HepG2 (cell line): ENCODE results near the gene DDAH2. TPM values are rescaled to one million over a fixed set of nuclear protein-coding genes. Genes with fewer than 3 reads are reported as not detected.
A peak's percentile ranks its signal among the peaks of the same experiment; 100 is the strongest.

Experiments
- BRD4 ChIP-seq: sonication (generic); formaldehyde crosslinking; IDR thresholded peaks from 2 replicates; pipeline ENCODE4 v1.4.0; 2020; ENCODE audit warnings: missing genetic modification reagents
- ERF ChIP-seq: IDR thresholded peaks from 2 replicates; pipeline ENCODE4 v1.6.1; 2018; ENCODE audit warnings: missing biosample characterization, missing genetic modification reagents
- HNRNPK ChIP-seq: fragments of 200-400 bp; formaldehyde crosslinking; IDR thresholded peaks from 2 replicates; pipeline ENCODE4 v1.6.1; 2018; ENCODE audit warnings: low read length, low read depth, moderate library complexity, mild to moderate bottlenecking; ENCODE audit not compliant: poor library complexity, severe bottlenecking
- MIXL1 ChIP-seq: IDR thresholded peaks from 2 replicates; pipeline ENCODE4 v1.6.1; 2016
- NBN ChIP-seq: fragments of 450-650 bp; conservative IDR thresholded peaks from 2 replicates; pipeline ENCODE4 v1.6.1; 2017
- NFKBIZ ChIP-seq: IDR thresholded peaks from 2 replicates; pipeline ENCODE4 v1.6.1; 2018; ENCODE audit warnings: missing genetic modification reagents, missing compliant biosample characterization
- NKX3-1 ChIP-seq: sonication (generic); formaldehyde crosslinking; IDR thresholded peaks from 2 replicates; pipeline ENCODE4 v1.5.0; 2020; ENCODE audit warnings: missing genetic modification reagents
- NR1H2 ChIP-seq: sonication (generic); formaldehyde crosslinking; IDR thresholded peaks from 2 replicates; pipeline ENCODE4 v1.8.1; 2022; ENCODE audit warnings: low read depth, missing genetic modification reagents, borderline replicate concordance
- ONECUT2 ChIP-seq: sonication (generic); formaldehyde crosslinking; IDR thresholded peaks from 2 replicates; pipeline ENCODE4 v1.4.0; 2020; ENCODE audit warnings: missing genetic modification reagents
- POLR2AphosphoS2 ChIP-seq: IDR thresholded peaks from 2 replicates; pipeline ENCODE4 v1.6.1; 2011; ENCODE audit warnings: low read depth, low read length, improper control_type of control experiment
- REL ChIP-seq: sonication (generic); formaldehyde crosslinking; conservative IDR thresholded peaks from 2 replicates; pipeline ENCODE4 v1.8.0; 2022; ENCODE audit warnings: mild to moderate bottlenecking, missing genetic modification reagents, moderate library complexity
- SALL1 ChIP-seq: sonication (generic); formaldehyde crosslinking; IDR thresholded peaks from 2 replicates; pipeline ENCODE4 v1.8.0; 2022; ENCODE audit warnings: mild to moderate bottlenecking, missing genetic modification reagents
- SATB2 ChIP-seq: sonication (generic); formaldehyde crosslinking; IDR thresholded peaks from 2 replicates; pipeline ENCODE4 v1.5.0; 2020; ENCODE audit warnings: missing genetic modification reagents
- SIN3A ChIP-seq: IDR thresholded peaks from 2 replicates; pipeline ENCODE4 v1.6.1; 2011; ENCODE audit warnings: low read depth, mild to moderate bottlenecking, control low read depth, low read length, borderline replicate concordance
- SYNCRIP ChIP-seq: fragments of 200-400 bp; formaldehyde crosslinking; IDR thresholded peaks from 2 replicates; pipeline ENCODE4 v1.6.1; 2018; ENCODE audit warnings: mild to moderate bottlenecking, low read depth, low read length; ENCODE audit not compliant: insufficient read depth
- TOPORS ChIP-seq: sonication (generic); formaldehyde crosslinking; IDR thresholded peaks from 2 replicates; pipeline ENCODE4 v1.8.0; 2023; ENCODE audit warnings: mild to moderate bottlenecking, missing genetic modification reagents
- ZBTB20 ChIP-seq: sonication (generic); formaldehyde crosslinking; IDR thresholded peaks from 2 replicates; pipeline ENCODE4 v1.8.1; 2023; ENCODE audit warnings: missing genetic modification reagents, low read depth, mild to moderate bottlenecking, borderline replicate concordance
- ZBTB3 ChIP-seq: sonication (generic); formaldehyde crosslinking; IDR thresholded peaks from 2 replicates; pipeline ENCODE4 v1.4.0; 2020; ENCODE audit warnings: low read depth, mild to moderate bottlenecking, moderate library complexity, missing genetic modification reagents, borderline replicate concordance
- ZFYVE20 ChIP-seq: sonication (generic); formaldehyde crosslinking; IDR thresholded peaks from 2 replicates; pipeline ENCODE4 v1.8.0; 2023; ENCODE audit warnings: low read depth, mild to moderate bottlenecking, moderate library complexity, missing genetic modification reagents, borderline replicate concordance
- ZNF296 ChIP-seq: sonication (generic); formaldehyde crosslinking; conservative IDR thresholded peaks from 2 replicates; pipeline ENCODE4 v1.5.0; 2020; ENCODE audit warnings: mild to moderate bottlenecking, missing genetic modification reagents
- ZNF3 ChIP-seq: IDR thresholded peaks from 2 replicates; pipeline ENCODE4 v1.7.0; 2017; ENCODE audit warnings: inconsistent platforms
- ZNF441 ChIP-seq: sonication (generic); formaldehyde crosslinking; IDR thresholded peaks from 2 replicates; pipeline ENCODE4 v1.7.0; 2021; ENCODE audit warnings: missing genetic modification reagents, borderline replicate concordance
- polyA plus RNA-seq, 8 experiments: library from polyadenylated mRNA; depleted of rRNA in 3 of 8; stranded (reverse) in 7 of 8; unstranded in 1 of 8; fragments of >200 nt; fragmentation: Illumina TruSeq in 4 of 8; extraction: Trizol in 4 of 8; gene quantifications; 2 replicates each; pipeline versions ENCODE4 v1.2.1 to v1.2.3, GENCODE V29; 2011 to 2016; ENCODE audit warnings: low read depth in 4 of 8, missing spikeins in 1 of 8, mixed read lengths in 1 of 8; ENCODE audit not compliant: insufficient read depth in 1 of 8
- total RNA-seq, 5 experiments: library from RNA; depleted of rRNA; stranded (reverse); fragments of >200 nt; fragmentation: Illumina TruSeq; extraction: Trizol; gene quantifications; 2 replicates each; pipeline ENCODE4 v1.2.3, GENCODE V29; 2016; ENCODE audit warnings: low read depth in 1 of 5
- TF ChIP-seq, protein P1 (sequence below): sonication (generic); formaldehyde crosslinking; IDR thresholded peaks from 2 replicates; pipeline ENCODE4 v1.5.0; 2020; ENCODE audit warnings: missing genetic modification reagents
- TF ChIP-seq, protein P2 (sequence below): sonication (generic); formaldehyde crosslinking; IDR thresholded peaks from 2 replicates; pipeline ENCODE4 v1.5.0; 2020; ENCODE audit warnings: missing genetic modification reagents
- TF ChIP-seq, protein P3 (sequence below): sonication (generic); formaldehyde crosslinking; IDR thresholded peaks from 2 replicates; pipeline ENCODE4 v1.4.0; 2020; ENCODE audit warnings: missing genetic modification reagents
- TF ChIP-seq, protein P4 (sequence below): sonication (generic); formaldehyde crosslinking; IDR thresholded peaks from 2 replicates; pipeline ENCODE4 v1.5.0; 2020; ENCODE audit warnings: mild to moderate bottlenecking, missing genetic modification reagents

Gene DDAH2
- total and polyA plus RNA-seq, 2 of the 13 experiments (the other 11 are each of a cell fraction or from before 2014, with no cell fraction given), result 16.4 to 21.1 TPM

DNA sequence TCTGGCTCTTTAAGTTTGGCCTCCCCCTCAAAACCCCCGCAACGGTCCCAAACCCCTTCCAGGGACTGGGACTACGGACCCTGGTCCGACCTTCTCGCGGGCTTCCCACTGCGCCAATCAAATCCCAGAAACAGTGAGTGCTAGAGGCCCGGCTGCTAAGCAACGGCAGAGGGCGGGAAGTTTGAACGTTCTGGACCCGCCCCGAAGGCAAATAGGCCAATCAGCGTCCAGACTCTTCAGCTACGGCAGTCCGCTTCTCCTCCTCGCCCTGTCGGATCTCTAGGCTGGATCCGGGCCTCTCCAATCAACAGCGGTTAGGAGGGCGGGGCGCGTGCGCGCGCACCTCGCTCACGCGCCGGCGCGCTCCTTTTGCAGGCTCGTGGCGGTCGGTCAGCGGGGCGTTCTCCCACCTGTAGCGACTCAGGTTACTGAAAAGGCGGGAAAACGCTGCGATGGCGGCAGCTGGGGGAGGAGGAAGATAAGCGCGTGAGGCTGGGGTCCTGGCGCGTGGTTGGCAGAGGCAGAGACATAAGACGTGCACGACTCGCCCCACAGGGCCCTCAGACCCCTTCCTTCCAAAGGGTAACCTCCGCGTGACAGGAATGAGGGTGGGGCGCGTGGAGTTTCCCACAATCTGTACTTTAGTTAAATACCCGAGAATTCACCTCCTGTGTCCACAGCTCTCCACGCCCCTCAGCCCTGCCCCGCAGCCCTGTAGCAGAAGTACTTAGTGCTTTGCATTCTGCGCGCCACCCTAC lies 10.7 kb upstream of the DDAH2 start, which contains the start of gene MSH5 (continued):
- TF ChIP-seq TOPORS (CRISPR knock-in tag) (peak; percentile 99), ZFYVE20 (CRISPR knock-in tag) (peak; percentile 95), ERF (peak; percentile 91), BRD4 (CRISPR knock-in tag) (peak; percentile 98), ZBTB20 (CRISPR knock-in tag) (0 out of 2 replicates have a peak, but pooled peaks have one; percentile 57), ZNF3 (CRISPR knock-in tag) (no peak), ONECUT2 (CRISPR knock-in tag) (peak; percentile 57), ZNF441 (peak; percentile 94), SYNCRIP (no peak), SALL1 (CRISPR knock-in tag) (peak; percentile 97), SIN3A (peak; percentile 92; the same call in 1 of the 2 replicates), MIXL1 (CRISPR knock-in tag) (no peak; the same call in none of the 2 replicates), REL (CRISPR knock-in tag) (peak; percentile 100), NR1H2 (CRISPR knock-in tag) (0 out of 2 replicates have a peak, but pooled peaks have one; percentile 94), POLR2AphosphoS2 (no peak), NKX3-1 (CRISPR knock-in tag) (peak; percentile 94), ZBTB3 (CRISPR knock-in tag) (peak; percentile 82; the same call in 1 of the 2 replicates), NFKBIZ (CRISPR knock-in tag) (no peak), ZNF296 (CRISPR knock-in tag) (peak; percentile 95), HNRNPK (no peak), NBN (no peak), SATB2 (CRISPR knock-in tag) (peak; percentile 80; the same call in 1 of the 2 replicates)
- TF ChIP-seq, protein P1, sequence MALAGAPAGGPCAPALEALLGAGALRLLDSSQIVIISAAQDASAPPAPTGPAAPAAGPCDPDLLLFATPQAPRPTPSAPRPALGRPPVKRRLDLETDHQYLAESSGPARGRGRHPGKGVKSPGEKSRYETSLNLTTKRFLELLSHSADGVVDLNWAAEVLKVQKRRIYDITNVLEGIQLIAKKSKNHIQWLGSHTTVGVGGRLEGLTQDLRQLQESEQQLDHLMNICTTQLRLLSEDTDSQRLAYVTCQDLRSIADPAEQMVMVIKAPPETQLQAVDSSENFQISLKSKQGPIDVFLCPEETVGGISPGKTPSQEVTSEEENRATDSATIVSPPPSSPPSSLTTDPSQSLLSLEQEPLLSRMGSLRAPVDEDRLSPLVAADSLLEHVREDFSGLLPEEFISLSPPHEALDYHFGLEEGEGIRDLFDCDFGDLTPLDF (CRISPR knock-in tag), result peak; percentile 100
- TF ChIP-seq, protein P2, sequence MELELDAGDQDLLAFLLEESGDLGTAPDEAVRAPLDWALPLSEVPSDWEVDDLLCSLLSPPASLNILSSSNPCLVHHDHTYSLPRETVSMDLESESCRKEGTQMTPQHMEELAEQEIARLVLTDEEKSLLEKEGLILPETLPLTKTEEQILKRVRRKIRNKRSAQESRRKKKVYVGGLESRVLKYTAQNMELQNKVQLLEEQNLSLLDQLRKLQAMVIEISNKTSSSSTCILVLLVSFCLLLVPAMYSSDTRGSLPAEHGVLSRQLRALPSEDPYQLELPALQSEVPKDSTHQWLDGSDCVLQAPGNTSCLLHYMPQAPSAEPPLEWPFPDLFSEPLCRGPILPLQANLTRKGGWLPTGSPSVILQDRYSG (CRISPR knock-in tag), result no peak; the same call in none of the 2 replicates
- TF ChIP-seq, protein P3, sequence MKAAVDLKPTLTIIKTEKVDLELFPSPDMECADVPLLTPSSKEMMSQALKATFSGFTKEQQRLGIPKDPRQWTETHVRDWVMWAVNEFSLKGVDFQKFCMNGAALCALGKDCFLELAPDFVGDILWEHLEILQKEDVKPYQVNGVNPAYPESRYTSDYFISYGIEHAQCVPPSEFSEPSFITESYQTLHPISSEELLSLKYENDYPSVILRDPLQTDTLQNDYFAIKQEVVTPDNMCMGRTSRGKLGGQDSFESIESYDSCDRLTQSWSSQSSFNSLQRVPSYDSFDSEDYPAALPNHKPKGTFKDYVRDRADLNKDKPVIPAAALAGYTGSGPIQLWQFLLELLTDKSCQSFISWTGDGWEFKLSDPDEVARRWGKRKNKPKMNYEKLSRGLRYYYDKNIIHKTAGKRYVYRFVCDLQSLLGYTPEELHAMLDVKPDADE (CRISPR knock-in tag), result peak; percentile 91; the same call in 1 of the 2 replicates
- TF ChIP-seq, protein P4, sequence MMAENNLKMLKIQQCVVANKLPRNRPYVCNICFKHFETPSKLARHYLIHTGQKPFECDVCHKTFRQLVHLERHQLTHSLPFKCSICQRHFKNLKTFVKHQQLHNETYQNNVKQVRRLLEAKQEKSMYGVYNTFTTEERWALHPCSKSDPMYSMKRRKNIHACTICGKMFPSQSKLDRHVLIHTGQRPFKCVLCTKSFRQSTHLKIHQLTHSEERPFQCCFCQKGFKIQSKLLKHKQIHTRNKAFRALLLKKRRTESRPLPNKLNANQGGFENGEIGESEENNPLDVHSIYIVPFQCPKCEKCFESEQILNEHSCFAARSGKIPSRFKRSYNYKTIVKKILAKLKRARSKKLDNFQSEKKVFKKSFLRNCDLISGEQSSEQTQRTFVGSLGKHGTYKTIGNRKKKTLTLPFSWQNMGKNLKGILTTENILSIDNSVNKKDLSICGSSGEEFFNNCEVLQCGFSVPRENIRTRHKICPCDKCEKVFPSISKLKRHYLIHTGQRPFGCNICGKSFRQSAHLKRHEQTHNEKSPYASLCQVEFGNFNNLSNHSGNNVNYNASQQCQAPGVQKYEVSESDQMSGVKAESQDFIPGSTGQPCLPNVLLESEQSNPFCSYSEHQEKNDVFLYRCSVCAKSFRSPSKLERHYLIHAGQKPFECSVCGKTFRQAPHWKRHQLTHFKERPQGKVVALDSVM (CRISPR knock-in tag), result peak; percentile 72
